Measurements from ENCODE around the gene GNPAT. TPM values are rescaled to one million over a fixed set of nuclear protein-coding genes. Genes with fewer than 3 reads are reported as not detected.

The GNPAT gene
- total and polyA plus RNA-seq, 2 experiments from 2014 or later, result 32.8 to 45.4 TPM

Small RNA genes within 50 kb of the gene (small RNA-seq; reads per million reads assigned to genes)
- gene RNA5SP80 (ENCODE audit: low replicate concordance), result not detected

Other genes starting within 250 kb of the GNPAT start
- gene FAM89A, start 201.0 kb upstream of the GNPAT start, total RNA-seq (2014; rRNA removed; shearing (Covaris generic)), result 3.2 and 4.9 TPM in 2 replicates
- gene FAM89A, start 201.0 kb upstream of the GNPAT start, polyA plus RNA-seq (2016; fragmentation: Nextera tagmentation; extraction: Ambion mirVana), result 3.4 and 3.8 TPM in 2 replicates
- gene TRIM67, start 79.2 kb upstream of the GNPAT start, total RNA-seq (2014; rRNA removed; shearing (Covaris generic)), result 0.03 TPM in 1 of 2 replicates, not detected in the other
- gene TRIM67, start 79.2 kb upstream of the GNPAT start, polyA plus RNA-seq (2016; fragmentation: Nextera tagmentation; extraction: Ambion mirVana), result not detected in 2 replicates
- gene EXOC8, start 96.6 kb downstream of the GNPAT start, total RNA-seq (2014; rRNA removed; shearing (Covaris generic)), result 14.4 and 16.5 TPM in 2 replicates
- gene EXOC8, start 96.6 kb downstream of the GNPAT start, polyA plus RNA-seq (2016; fragmentation: Nextera tagmentation; extraction: Ambion mirVana), result 2.3 TPM in 2 replicates
- 15.7 and 25.0 TPM in 2 replicates for gene SPRTN, start 97.1 kb downstream of the GNPAT start, total RNA-seq (2014; rRNA removed; shearing (Covaris generic))
- gene SPRTN, start 97.1 kb downstream of the GNPAT start, polyA plus RNA-seq (2016; fragmentation: Nextera tagmentation; extraction: Ambion mirVana), result 8.7 and 9.1 TPM in 2 replicates
- gene EGLN1, start 181.1 kb downstream of the GNPAT start, total RNA-seq (2014; rRNA removed; shearing (Covaris generic)), result 6.0 and 7.2 TPM in 2 replicates
- 1.9 and 2.3 TPM in 2 replicates for gene EGLN1, start 181.1 kb downstream of the GNPAT start, polyA plus RNA-seq (2016; fragmentation: Nextera tagmentation; extraction: Ambion mirVana)

Data from GM23338 (cell line).